H1 (cell line): ENCODE measurements around the gene UCMA. TPM values are rescaled to one million over a fixed set of nuclear protein-coding genes. Genes with fewer than 3 reads are reported as not detected.

Source experiments
- EGR1 ChIP-seq: IDR thresholded peaks from 2 replicates; pipeline ENCODE4 v1.6.1; 2011; ENCODE audit warnings: low read depth, low read length, borderline replicate concordance
- KDM1A ChIP-seq: fragments of 200-600, 300-600 bp; sonication (generic); IDR thresholded peaks from 2 replicates; pipeline ENCODE4 v1.7.1; 2016; ENCODE audit warnings: mild to moderate bottlenecking, low read length, borderline replicate concordance
- NANOG ChIP-seq: IDR thresholded peaks from 2 replicates; pipeline ENCODE4 v1.6.1; 2011; ENCODE audit warnings: low read length, low read depth, mild to moderate bottlenecking, inconsistent platforms; ENCODE audit not compliant: insufficient read depth, poor library complexity, severe bottlenecking
- RBBP5 ChIP-seq: IDR thresholded peaks from 2 replicates; pipeline ENCODE4 v1.7.1; 2012; ENCODE audit warnings: low read depth, mild to moderate bottlenecking, inconsistent platforms, low read length, moderate library complexity, borderline replicate concordance
- RFX5 ChIP-seq: IDR thresholded peaks from 2 replicates; pipeline ENCODE4 v1.6.1; 2011; ENCODE audit warnings: low read depth, low read length, improper control_type of control experiment, borderline replicate concordance
- RXRA ChIP-seq: IDR thresholded peaks from 2 replicates; pipeline ENCODE4 v1.6.1; 2011; ENCODE audit warnings: low read depth, mild to moderate bottlenecking, low read length, moderate library complexity; ENCODE audit not compliant: insufficient read depth
- SAP30 ChIP-seq: fragments of 300-600 bp; sonication (generic); IDR thresholded peaks from 2 replicates; pipeline ENCODE4 v1.7.1; 2012; ENCODE audit warnings: low read length, moderate library complexity, mild to moderate bottlenecking, inconsistent platforms; ENCODE audit not compliant: insufficient read depth, insufficient replicate concordance
- SP2 ChIP-seq: IDR thresholded peaks from 2 replicates; pipeline ENCODE4 v1.6.1; 2012; ENCODE audit warnings: mild to moderate bottlenecking, low read length, inconsistent platforms
- polyA plus RNA-seq, 7 experiments: library from polyadenylated mRNA; depleted of rRNA in 3 of 7; stranded (reverse) in 5 of 7; unstranded in 2 of 7; fragments of >200 nt in 5 of 7; fragments of 200-250 nt in 2 of 7; gene quantifications; 1 replicate in 5 of 7; 2 replicates in 1 of 7; 4 replicates in 1 of 7; pipeline versions ENCODE4 v1.2.1 to v1.2.3, GENCODE V29; 2011 to 2013; ENCODE audit warnings: missing spikeins in 2 of 7, mixed read lengths in 2 of 7
- total RNA-seq: library from RNA; stranded (reverse); fragmentation: NEBNext Ultra II Directional; extraction: Animal tissue kit (Norgen Biotek cat#: 25700); gene quantifications from 2 replicates; pipeline ENCODE4 v1.2.1, GENCODE V29; 2021
- TF ChIP-seq, protein P1 (sequence below): IDR thresholded peaks from 2 replicates; pipeline ENCODE4 v1.6.1; 2012; ENCODE audit warnings: inconsistent platforms

Gene UCMA
- total and polyA plus RNA-seq, 2 of the 8 experiments (the other 6 are each of a cell fraction or from before 2014, with no cell fraction given) = 1.2 to 4.6 TPM

DNA sequence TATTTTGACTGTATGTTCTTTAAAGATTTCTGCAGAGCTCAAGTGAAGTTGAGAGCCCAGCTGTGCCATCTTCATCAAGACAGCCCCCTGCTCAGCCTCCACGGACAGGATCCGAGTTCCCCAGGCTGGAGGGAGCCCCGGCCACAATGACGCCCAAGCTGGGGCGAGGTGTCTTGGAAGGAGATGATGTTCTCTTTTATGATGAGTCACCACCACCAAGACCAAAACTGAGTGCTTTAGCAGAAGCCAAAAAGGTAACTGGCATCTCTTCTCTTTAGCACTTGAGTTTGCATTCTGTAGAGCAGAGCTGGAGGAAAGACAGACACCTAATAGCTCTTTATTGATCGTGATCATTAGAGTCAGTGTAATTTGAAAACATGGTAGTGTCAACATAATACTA is 39.2 kb downstream of the UCMA start (continued):
- TF ChIP-seq SAP30 = no peak
- no peak for TF ChIP-seq RBBP5
- no peak for TF ChIP-seq EGR1
- no peak for TF ChIP-seq KDM1A
- TF ChIP-seq NANOG = no peak
- no peak for TF ChIP-seq RFX5
- no peak for TF ChIP-seq SP2
- TF ChIP-seq, protein P1, sequence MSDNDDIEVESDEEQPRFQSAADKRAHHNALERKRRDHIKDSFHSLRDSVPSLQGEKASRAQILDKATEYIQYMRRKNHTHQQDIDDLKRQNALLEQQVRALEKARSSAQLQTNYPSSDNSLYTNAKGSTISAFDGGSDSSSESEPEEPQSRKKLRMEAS = no peak
- TF ChIP-seq RXRA = no peak
